Gastrocnemius medialis (tissue), 4 donors: ENCODE measurements around the gene ADAM22. TPM values are rescaled to one million over a fixed set of nuclear protein-coding genes. Genes with fewer than 3 reads are reported as not detected.
"Not testable (repeated sequence)": the region's sequence is repeated elsewhere in the genome, so short reads cannot be mapped to it uniquely, and the experiment has no call there.

Experiments used
- ATAC-seq, 2 donors: fragments of 150-250 bp; one replicate each; pipeline ENCODE4 v1.9.1; 2016
- DNase-seq, 2 donors: peaks; one replicate each; pipeline ENCODE4 v3.0.0-alpha.2; 2019
- H3K27ac ChIP-seq, 4 donors: fragments of 200-600 bp; sonication (generic); 1 replicate in 1 of 4; 2 replicates in 3 of 4; pipeline ENCODE4 v1.5.1; 2016 to 2018; ENCODE audit warnings: mild to moderate bottlenecking in 2 of 4, moderate library complexity in 1 of 4
- H3K27me3 ChIP-seq, 3 donors: fragments of 200-600 bp; sonication (generic) in 2 of 3; 1 replicate in 1 of 3; 2 replicates in 2 of 3; pipeline versions ENCODE4 v1.5.1 to v1.6.0; 2016 to 2019; ENCODE audit warnings: mild to moderate bottlenecking in 1 of 3, moderate library complexity in 1 of 3
- H3K36me3 ChIP-seq, 2 donors: fragments of 200-600 bp; sonication (generic) in 1 of 2; one replicate each; pipeline ENCODE4 v1.5.1; 2017 to 2018
- H3K4me1 ChIP-seq, 2 donors: fragments of 200-600 bp; sonication (generic) in 1 of 2; one replicate each; pipeline ENCODE4 v1.5.1; 2016 to 2017; ENCODE audit warnings: mild to moderate bottlenecking in 2 of 2
- H3K4me3 ChIP-seq, 4 donors: fragments of 200-600 bp; sonication (generic) in 3 of 4; 1 replicate in 1 of 4; 2 replicates in 3 of 4; pipeline ENCODE4 v1.5.1; 2016 to 2019; ENCODE audit warnings: mild to moderate bottlenecking in 2 of 4
- H3K9me3 ChIP-seq, 3 donors: fragments of 200-600 bp; sonication (generic) in 2 of 3; 1 replicate in 1 of 3; 2 replicates in 2 of 3; pipeline ENCODE4 v1.5.1; 2016 to 2019
- CTCF ChIP-seq, 5 experiments: fragments of 450-650 bp in 3 of 5; fragments of 200-600 bp in 2 of 5; sonication (generic) in 2 of 5; IDR thresholded peaks in 4 of 5; conservative IDR thresholded peaks in 1 of 5; 1 replicate in 4 of 5; 2 replicates in 1 of 5; pipeline ENCODE4 v1.5.1; 2016 to 2019; ENCODE audit warnings: antibody characterized with exemption in 5 of 5, mild to moderate bottlenecking in 3 of 5, moderate library complexity in 3 of 5
- POLR2A ChIP-seq, 2 donors: fragments of 450-650 bp; IDR thresholded peaks; one replicate each; pipeline ENCODE4 v1.6.1; 2017; ENCODE audit warnings: antibody characterized with exemption in 2 of 2, mild to moderate bottlenecking in 2 of 2, moderate library complexity in 2 of 2
- in situ Hi-C, 4 donors: fragments of 200-750 bp; cut with MboI; loops; one replicate each; pipeline versions ENCODE4 v1.15.0 to v1.8.0; 2017; ENCODE audit warnings: low sequenced_read_pairs in 4 of 4
- intact Hi-C: fragments of 100-400 bp; cut with DNase I; formaldehyde crosslinking; loops from one replicate; pipeline ENCODE4 v1.15.1; 2023; ENCODE audit warnings: low total_unique reads
- total RNA-seq, 4 donors: library from RNA; depleted of rRNA; stranded (reverse); fragments of >200 nt; gene quantifications; one replicate each; pipeline versions ENCODE4 v1.1.0 to v1.2.3, GENCODE V29; 2016

The ADAM22 gene
- total RNA-seq, 4 donors from 2014 or later = 0.07 to 0.31 (median 0.14) TPM

- DNase-seq (no peak), ATAC-seq (no peak)
- in situ Hi-C loops = loop anchor here in 1 of 4 donors (25.0 kb wide), 1 partner anchor 313 kb away; the partner anchor contains the start of gene SRI
- intact Hi-C loops = no loop called here
- Histone ChIP-seq H3K36me3 (peaks cover 0 to 25% of the 10 kb centered on the region in 2 donors), H3K9me3 (no peaks in the 10 kb centered on the region), H3K27ac (no peak overlapping the region), H3K27me3 (no peaks in the 10 kb centered on the region), H3K4me3 (no peak overlapping the region), H3K4me1 (no peaks in the 10 kb centered on the region)
- no peak for TF ChIP-seq CTCF (IDR thresholded peaks at IDR 0.05 in 4 of 5, conservative IDR thresholded peaks at IDR 0.05 in 1 of 5)
- TF ChIP-seq POLR2A (IDR thresholded peaks at IDR 0.05) = no peak
Measured at GRCh38 chr7:87899255-87899654, 34.8 kb upstream of the ADAM22 start.

GRCh38 chr7:87907136-87907906 is 26.7 kb upstream of the ADAM22 start:
- ATAC-seq, H3K27ac ChIP-seq, H3K36me3 ChIP-seq, DNase-seq, H3K27me3 ChIP-seq, H3K9me3 ChIP-seq, H3K4me3 ChIP-seq, H3K4me1 ChIP-seq, intact Hi-C loops, in situ Hi-C loops: not testable (repeated sequence)

GRCh38 chr7:87908814-87909213 is 25.2 kb upstream of the ADAM22 start:
- H3K36me3 ChIP-seq, H3K4me3 ChIP-seq, H3K4me1 ChIP-seq, H3K9me3 ChIP-seq, intact Hi-C loops, H3K27me3 ChIP-seq, H3K27ac ChIP-seq, DNase-seq, in situ Hi-C loops, ATAC-seq: not testable (repeated sequence)

GRCh38 chr7:87912121-87912520 is 21.9 kb upstream of the ADAM22 start:
- in situ Hi-C loops = no loop called here
- TF ChIP-seq POLR2A (IDR thresholded peaks at IDR 0.05) = no peak
- TF ChIP-seq CTCF (IDR thresholded peaks at IDR 0.05 in 4 of 5, conservative IDR thresholded peaks at IDR 0.05 in 1 of 5) = no peak
- ATAC-seq (no peak), DNase-seq (no peak)
- H3K4me3 ChIP-seq = no peak overlapping the region
- no peaks in the 10 kb centered on the region for H3K9me3 ChIP-seq
- H3K4me1 ChIP-seq = no peaks in the 10 kb centered on the region
- intact Hi-C loops = no loop called here
- H3K36me3 ChIP-seq = no peaks in the 10 kb centered on the region
- H3K27ac ChIP-seq = no peak overlapping the region
- no peaks in the 10 kb centered on the region for H3K27me3 ChIP-seq

GRCh38 chr7:87918740-87919139 is 15.3 kb upstream of the ADAM22 start:
- DNase-seq (no peak), ATAC-seq (no peak)
- in situ Hi-C loops (no loop called here), intact Hi-C loops (no loop called here)
- TF ChIP-seq POLR2A (IDR thresholded peaks at IDR 0.05) = no peak
- TF ChIP-seq CTCF (IDR thresholded peaks at IDR 0.05 in 4 of 5, conservative IDR thresholded peaks at IDR 0.05 in 1 of 5) = no peak
- Histone ChIP-seq H3K27ac (no peak overlapping the region), H3K9me3 (no peaks in the 10 kb centered on the region), H3K4me1 (no peaks in the 10 kb centered on the region), H3K36me3 (no peaks in the 10 kb centered on the region), H3K27me3 (no peaks in the 10 kb centered on the region), H3K4me3 (no peak overlapping the region)

GRCh38 chr7:87919875-87920274 is 14.2 kb upstream of the ADAM22 start:
- H3K9me3 ChIP-seq = no peaks in the 10 kb centered on the region
- TF ChIP-seq CTCF (IDR thresholded peaks at IDR 0.05 in 4 of 5, conservative IDR thresholded peaks at IDR 0.05 in 1 of 5) = no peak
- TF ChIP-seq POLR2A (IDR thresholded peaks at IDR 0.05) = no peak
- H3K4me1 ChIP-seq = no peaks in the 10 kb centered on the region
- no peak overlapping the region for H3K4me3 ChIP-seq
- H3K36me3 ChIP-seq = no peaks in the 10 kb centered on the region
- in situ Hi-C loops (no loop called here), intact Hi-C loops (no loop called here)
- H3K27ac ChIP-seq = no peak overlapping the region
- ATAC-seq (no peak), DNase-seq (no peak)
- no peaks in the 10 kb centered on the region for H3K27me3 ChIP-seq
